Measurements from ENCODE around the gene S100A6.

Gene S100A6

GRCh38 chr1:153519242-153519641 is 16.5 kb downstream of the S100A6 start:
- DNase-seq (ENCODE audit: low spot score) = no peak
- TF ChIP-seq CTCF (IDR thresholded peaks at IDR 0.05; ENCODE audit: extremely low read depth, missing control alignments) = no peak

DNA sequence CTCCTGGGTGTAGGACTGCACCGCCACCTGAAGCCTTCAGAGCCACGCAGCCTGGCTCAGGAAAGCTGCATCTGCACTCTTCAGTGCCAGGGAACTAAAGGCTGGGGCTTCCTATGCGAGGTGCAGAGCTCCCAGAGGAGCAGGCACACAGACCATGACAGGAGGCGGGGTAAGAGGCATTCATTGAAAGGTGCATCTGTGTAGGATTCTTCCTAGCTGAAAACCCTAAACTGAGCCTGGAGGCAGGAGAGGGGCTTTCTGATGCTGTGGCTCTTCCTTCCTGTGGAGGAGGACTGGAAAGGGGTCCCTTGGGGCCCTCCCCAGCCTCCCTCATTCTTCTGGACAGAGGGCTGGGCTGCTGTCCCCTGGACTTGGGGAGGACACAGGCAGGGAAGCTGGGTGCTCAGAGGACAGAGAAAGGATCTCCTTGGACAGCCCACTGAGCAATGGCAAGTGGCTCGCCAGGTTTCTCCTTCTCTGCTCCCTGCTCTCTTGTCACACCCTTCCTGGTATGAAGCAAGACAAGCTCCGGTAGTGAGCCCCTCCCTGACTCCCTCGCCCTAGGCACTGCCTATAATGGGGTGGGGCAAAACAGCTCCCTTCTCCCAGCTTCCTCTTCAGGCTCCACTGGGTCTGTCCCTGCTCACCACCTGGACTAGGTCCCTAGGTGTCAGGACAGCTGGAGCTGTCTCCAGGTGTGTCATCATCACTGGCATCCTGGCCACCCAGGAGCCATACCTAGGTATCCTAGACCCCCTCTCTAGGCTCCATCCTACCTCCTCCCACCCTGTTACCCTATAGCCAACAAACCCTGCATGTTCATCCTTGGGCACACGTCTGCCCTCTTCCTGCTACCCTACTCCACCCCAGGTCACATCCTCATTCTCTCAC is 20.0 kb downstream of the S100A6 start:
- DNase-seq (ENCODE audit: low spot score) = no peak
- no peak for TF ChIP-seq CTCF (IDR thresholded peaks at IDR 0.05; ENCODE audit: extremely low read depth, missing control alignments)

- TF ChIP-seq CTCF (IDR thresholded peaks at IDR 0.05; ENCODE audit: extremely low read depth, missing control alignments) = no peak
- no peak for DNase-seq (ENCODE audit: low spot score)
These were observed 22.1 kb downstream of the S100A6 start for GRCh38 chr1:153513666-153514065.

GRCh38 chr1:153513023-153513422 is 22.8 kb downstream of the S100A6 start:
- DNase-seq (ENCODE audit: low spot score) = no peak
- TF ChIP-seq CTCF (IDR thresholded peaks at IDR 0.05; ENCODE audit: extremely low read depth, missing control alignments) = no peak

- peak; percentile 85 for TF ChIP-seq CTCF (IDR thresholded peaks at IDR 0.05; ENCODE audit: extremely low read depth, missing control alignments)
- DNase-seq (ENCODE audit: low spot score) = peak; percentile 86
These were observed 24.8 kb downstream of the S100A6 start for GRCh38 chr1:153510984-153511410.

GRCh38 chr1:153509729-153510354 is 25.9 kb downstream of the S100A6 start:
- peak; percentile 60 for TF ChIP-seq CTCF (IDR thresholded peaks at IDR 0.05; ENCODE audit: extremely low read depth, missing control alignments)
- peak; percentile 58 for DNase-seq (ENCODE audit: low spot score)

DNA sequence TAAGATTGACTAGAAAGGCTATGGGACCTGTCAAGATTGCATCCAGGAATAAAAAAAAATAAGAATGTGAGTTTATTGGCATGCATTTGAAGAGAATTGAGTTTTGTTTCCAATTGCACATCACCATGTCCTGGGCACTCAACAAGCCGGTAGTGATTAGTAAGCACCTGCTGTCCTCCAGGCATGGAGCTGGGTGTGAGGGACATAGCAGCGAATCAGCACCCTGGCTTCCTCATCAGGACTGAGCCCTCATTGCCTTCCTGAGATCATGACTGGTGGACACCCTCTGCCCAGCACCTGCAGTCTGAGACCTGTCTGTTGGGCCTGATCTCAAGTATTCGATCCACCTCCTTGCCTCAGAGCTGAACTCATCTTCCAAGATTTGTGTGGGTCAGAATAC is 26.8 kb downstream of the S100A6 start:
- no peak for TF ChIP-seq CTCF (IDR thresholded peaks at IDR 0.05; ENCODE audit: extremely low read depth, missing control alignments)
- DNase-seq (ENCODE audit: low spot score) = no peak

All from GM20000 (cell line).